BE2C (cell line): ENCODE measurements around the gene HCN1.
"Not testable (repeated sequence)": the region's sequence is repeated elsewhere in the genome, so short reads cannot be mapped to it uniquely, and the experiment has no call there.

Experiments used
- DNase-seq: peaks from one replicate; pipeline ENCODE4 v3.0.0-alpha.2; 2020
- H3K27me3 ChIP-seq: fragments of 250-450 bp; sonication (Bioruptor Pico); 2 replicates; pipeline ENCODE4 v1.5.1; 2020; ENCODE audit warnings: mild to moderate bottlenecking
- H3K36me3 ChIP-seq: fragments of 250-450 bp; sonication (Bioruptor Pico); 2 replicates; pipeline ENCODE4 v1.5.1; 2020; ENCODE audit warnings: mild to moderate bottlenecking
- H3K4me1 ChIP-seq: fragments of 250-450 bp; sonication (Bioruptor Pico); 2 replicates; pipeline ENCODE4 v1.5.1; 2020
- H3K4me3 ChIP-seq: 2 replicates; pipeline ENCODE4 v1.5.1; 2011; ENCODE audit warnings: low read depth, low read length
- H3K9me3 ChIP-seq: fragments of 250-450 bp; sonication (Bioruptor Pico); 2 replicates; pipeline ENCODE4 v1.5.1; 2020
- TF ChIP-seq, protein P1 (sequence below): IDR thresholded peaks from 2 replicates; pipeline ENCODE4 v1.5.1; 2012; ENCODE audit warnings: mild to moderate bottlenecking, low read depth, low read length

HCN1 gene

DNA sequence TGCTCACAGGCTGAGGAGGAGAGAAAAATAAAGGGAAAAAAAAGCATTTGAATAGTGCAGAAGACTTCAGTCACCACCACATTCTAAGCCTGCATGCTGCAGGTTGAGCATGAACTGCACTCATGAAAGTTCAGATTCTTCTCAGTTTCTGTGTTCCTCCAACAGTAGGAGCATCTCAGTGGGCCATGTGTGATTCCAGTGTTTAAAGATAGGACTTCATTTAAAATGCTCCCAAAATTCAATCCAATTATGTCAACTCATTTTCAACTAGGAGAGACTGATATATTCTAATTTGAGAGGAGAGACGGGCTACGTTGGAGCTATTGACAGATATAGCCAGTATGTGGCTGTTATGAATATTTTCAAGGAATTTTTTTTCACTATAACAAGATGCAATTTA is 186.8 kb downstream of the HCN1 start:
- Histone ChIP-seq H3K27me3 (no peaks in the 10 kb centered on the region), H3K9me3 (no peaks in the 10 kb centered on the region), H3K4me3 (no peak overlapping the region), H3K36me3 (no peaks in the 10 kb centered on the region), H3K4me1 (peaks cover 16% of the 10 kb centered on the region)
- TF ChIP-seq, protein P1, sequence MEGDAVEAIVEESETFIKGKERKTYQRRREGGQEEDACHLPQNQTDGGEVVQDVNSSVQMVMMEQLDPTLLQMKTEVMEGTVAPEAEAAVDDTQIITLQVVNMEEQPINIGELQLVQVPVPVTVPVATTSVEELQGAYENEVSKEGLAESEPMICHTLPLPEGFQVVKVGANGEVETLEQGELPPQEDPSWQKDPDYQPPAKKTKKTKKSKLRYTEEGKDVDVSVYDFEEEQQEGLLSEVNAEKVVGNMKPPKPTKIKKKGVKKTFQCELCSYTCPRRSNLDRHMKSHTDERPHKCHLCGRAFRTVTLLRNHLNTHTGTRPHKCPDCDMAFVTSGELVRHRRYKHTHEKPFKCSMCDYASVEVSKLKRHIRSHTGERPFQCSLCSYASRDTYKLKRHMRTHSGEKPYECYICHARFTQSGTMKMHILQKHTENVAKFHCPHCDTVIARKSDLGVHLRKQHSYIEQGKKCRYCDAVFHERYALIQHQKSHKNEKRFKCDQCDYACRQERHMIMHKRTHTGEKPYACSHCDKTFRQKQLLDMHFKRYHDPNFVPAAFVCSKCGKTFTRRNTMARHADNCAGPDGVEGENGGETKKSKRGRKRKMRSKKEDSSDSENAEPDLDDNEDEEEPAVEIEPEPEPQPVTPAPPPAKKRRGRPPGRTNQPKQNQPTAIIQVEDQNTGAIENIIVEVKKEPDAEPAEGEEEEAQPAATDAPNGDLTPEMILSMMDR: no peak
- DNase-seq: no peak

DNA sequence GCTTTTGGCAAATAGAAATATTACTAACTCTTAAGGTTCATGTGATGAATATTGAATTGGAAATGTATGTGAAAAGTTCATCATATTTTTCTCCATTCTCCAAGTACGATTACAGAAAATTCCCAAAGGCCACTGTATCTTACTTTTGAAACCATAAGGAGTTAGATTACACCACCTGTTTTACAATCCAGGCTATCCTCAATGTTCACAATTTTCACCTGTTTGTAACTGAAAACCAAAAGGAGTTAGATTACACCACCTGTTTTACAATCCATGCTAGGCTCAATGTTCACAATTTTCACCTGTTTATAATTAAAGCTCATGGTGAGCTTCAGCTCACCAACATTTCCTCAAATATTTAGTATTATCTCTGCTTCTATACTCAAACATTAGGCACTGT is 188.0 kb downstream of the HCN1 start:
- DNase-seq: no peak
- Histone ChIP-seq H3K4me3 (no peak overlapping the region), H3K4me1 (peaks cover 16% of the 10 kb centered on the region), H3K9me3 (no peaks in the 10 kb centered on the region), H3K27me3 (no peaks in the 10 kb centered on the region), H3K36me3 (no peaks in the 10 kb centered on the region)
- TF ChIP-seq, protein P1: no peak

DNA sequence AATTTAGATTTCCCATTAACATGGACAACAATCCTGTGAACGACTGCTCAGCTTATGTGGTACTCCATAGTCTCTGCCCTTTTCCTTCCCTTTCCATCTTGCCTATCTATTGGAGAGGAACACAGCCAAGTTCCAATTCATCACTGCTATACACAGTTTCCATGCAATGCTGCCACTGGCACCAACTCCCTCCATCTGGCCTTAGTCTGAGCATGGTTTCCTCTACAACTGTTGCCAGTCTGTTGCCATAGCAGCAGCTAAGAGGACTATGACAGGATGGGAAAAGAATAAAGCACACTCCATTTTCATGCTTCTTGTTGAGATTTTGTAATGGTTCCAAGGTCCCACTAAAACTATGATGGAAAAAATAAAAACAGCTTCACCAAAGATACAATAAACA is 189.0 kb downstream of the HCN1 start:
- H3K4me1 ChIP-seq: peaks cover 16% of the 10 kb centered on the region
- TF ChIP-seq, protein P1: no peak
- H3K4me3 ChIP-seq: no peak overlapping the region
- no peaks in the 10 kb centered on the region for H3K27me3 ChIP-seq
- H3K9me3 ChIP-seq: no peaks in the 10 kb centered on the region
- H3K36me3 ChIP-seq: no peaks in the 10 kb centered on the region
- peak; percentile 75 for DNase-seq

DNA sequence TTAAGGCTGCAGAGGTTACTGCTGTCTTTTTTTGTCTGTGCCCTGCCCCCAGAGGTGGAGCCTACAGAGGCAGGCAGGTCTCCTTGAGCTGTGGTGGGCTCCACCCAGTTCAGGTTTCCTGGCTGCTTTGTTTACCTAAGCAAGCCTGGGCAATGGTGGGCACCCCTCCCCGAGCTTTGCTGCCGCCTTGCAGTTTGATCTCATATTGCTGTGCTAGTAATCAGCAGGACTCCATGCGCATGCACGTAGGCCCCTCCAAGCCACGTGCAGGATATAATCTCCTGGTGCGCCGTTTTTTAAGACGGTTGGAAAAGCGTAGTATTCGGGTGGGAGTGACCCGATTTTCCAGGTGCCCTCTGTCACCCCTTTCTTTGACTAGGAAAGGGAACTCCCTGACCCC is 197.2 kb downstream of the HCN1 start:
- DNase-seq, H3K36me3 ChIP-seq, H3K4me3 ChIP-seq, H3K4me1 ChIP-seq, H3K9me3 ChIP-seq, H3K27me3 ChIP-seq: not testable (repeated sequence)

DNA sequence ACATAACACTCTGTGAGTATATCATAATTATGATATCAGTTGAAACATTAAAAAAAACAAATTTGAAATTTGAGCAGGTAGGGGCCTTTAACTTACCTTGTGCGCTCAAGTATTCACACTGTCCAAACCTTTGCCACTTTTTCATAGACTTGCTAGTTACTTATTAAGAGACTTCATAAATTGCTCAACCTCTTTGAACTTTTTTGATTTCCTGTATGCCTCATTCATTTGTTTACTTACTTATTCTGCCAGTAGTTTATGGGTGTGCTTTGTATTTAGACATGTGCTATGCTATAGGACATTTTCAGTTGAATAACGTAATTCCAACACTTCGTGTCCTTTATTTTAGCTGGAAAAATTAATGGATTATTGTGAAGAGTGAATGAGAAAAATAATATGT is 204.8 kb downstream of the HCN1 start:
- H3K9me3 ChIP-seq: no peaks in the 10 kb centered on the region
- no peak overlapping the region for H3K4me3 ChIP-seq
- H3K27me3 ChIP-seq: no peaks in the 10 kb centered on the region
- TF ChIP-seq, protein P1: no peak
- H3K4me1 ChIP-seq: no peaks in the 10 kb centered on the region
- H3K36me3 ChIP-seq: no peaks in the 10 kb centered on the region
- no peak for DNase-seq

DNA sequence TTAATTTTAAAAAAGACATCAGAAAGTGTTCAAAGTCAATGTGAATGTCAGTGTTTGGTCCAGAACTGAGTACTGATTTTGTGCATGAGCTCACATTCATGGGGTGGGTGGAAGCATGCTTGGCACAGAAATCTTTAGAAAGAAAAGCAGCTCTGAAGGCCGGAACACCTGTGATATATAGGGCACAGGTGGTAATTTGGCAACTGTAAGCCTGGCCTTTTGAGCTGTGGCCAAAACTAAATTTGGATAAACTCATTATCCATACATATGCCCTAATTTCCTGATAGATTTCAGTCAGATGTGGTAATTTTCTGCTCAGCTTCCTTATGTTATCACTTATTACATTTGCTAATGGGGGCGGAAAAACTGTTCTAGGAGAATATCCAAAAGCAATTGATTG is 211.4 kb downstream of the HCN1 start:
- Histone ChIP-seq H3K36me3 (no peaks in the 10 kb centered on the region), H3K9me3 (no peaks in the 10 kb centered on the region), H3K27me3 (no peaks in the 10 kb centered on the region), H3K4me1 (no peaks in the 10 kb centered on the region; the same call in 1 of the 2 replicates), H3K4me3 (no peak overlapping the region)
- TF ChIP-seq, protein P1: no peak
- DNase-seq: no peak

DNA sequence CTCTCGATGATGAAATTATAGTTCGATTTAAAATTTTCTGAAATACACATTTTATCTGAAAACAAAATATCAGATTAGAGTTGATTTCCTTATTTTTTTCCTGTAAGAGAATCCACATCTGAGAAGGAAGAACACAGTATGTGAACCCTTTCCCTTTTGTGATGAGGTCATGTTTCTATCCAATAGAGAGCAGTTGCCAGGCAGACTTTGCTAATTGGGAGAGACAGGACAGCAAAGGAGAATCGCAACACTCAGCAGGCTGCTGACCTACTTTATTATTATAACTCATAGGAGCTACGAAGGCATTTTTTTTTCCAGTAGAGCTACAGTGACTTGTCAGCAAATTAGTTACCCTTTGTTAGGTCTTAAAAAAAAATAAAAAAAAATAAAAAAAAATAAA is 242.1 kb downstream of the HCN1 start:
- no peaks in the 10 kb centered on the region for H3K36me3 ChIP-seq
- peak; percentile 64 for DNase-seq
- H3K9me3 ChIP-seq: no peaks in the 10 kb centered on the region
- no peak overlapping the region for H3K4me3 ChIP-seq
- H3K4me1 ChIP-seq: no peaks in the 10 kb centered on the region
- no peaks in the 10 kb centered on the region for H3K27me3 ChIP-seq
- TF ChIP-seq, protein P1: no peak

DNA sequence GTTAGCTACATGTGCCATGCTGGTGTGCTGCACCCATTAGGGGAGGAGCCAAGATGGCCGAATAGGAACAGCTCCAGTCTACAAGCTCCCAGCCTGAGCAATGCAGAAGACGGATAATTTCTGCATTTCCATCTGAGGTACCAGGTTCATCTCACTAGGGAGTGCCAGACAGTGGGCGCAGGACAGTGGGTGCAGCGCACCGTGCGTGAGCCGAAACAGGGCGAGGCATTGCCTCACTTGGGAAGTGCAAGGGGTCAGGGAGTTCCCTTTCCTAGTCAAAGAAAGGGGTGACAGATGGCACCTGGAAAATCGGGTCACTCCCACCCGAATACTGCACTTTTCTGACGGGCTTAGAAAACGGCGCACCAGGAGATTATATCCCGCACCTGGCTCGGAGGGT is 251.3 kb downstream of the HCN1 start:
- not testable (repeated sequence) for H3K27me3 ChIP-seq, H3K36me3 ChIP-seq, H3K9me3 ChIP-seq, H3K4me3 ChIP-seq, H3K4me1 ChIP-seq, DNase-seq
